ENCODE measurements around the gene NEDD4L. TPM values are rescaled to one million over a fixed set of nuclear protein-coding genes. Genes with fewer than 3 reads are reported as not detected.

Gene NEDD4L
- total and polyA plus RNA-seq, 10 of the 15 experiments (the other 5 are each of a cell fraction or from before 2014, with no cell fraction given) = 7.4 to 24.0 (median 17.7) TPM

DNA sequence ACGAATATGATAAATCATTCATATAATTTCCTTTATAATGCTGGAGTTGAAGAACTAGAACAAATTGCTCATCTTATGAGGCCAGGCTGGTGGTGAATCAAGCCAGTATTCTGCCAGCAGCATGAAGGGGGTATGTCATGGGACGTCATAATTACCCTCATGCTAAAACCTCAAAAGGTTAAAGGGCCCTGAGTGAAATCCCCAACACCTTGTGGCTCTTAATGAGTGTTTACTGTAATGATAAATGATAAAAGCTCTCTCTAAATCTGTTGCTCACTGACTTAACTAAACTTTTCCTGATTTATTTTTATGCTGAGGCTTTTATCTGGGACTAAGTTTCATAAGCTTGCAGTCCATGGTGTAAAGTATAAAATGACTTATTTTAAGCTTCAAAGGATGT is 18.3 kb upstream of the NEDD4L start:
- FAIRE-seq = no peak
- 25% methylated on average over 2 of the region's 2 CpGs for WGBS (ENCODE audit: insufficient coverage, insufficient replicate concordance, low lambda C conversion rate, missing lambda C conversion rate)
- CTCF ChIA-PET = interaction anchor here (0.9 to 1.6 kb wide), 6 partner anchors 14 to 296 kb away, joined by 3 to 5 read pairs (median 3); no protein-coding TSS in a partner anchor
- H3K4me3 ChIP-seq = no peak overlapping the region
- in situ Hi-C loops (cut with MboI) (no loop called here), intact Hi-C loops (cut with micrococcal nuclease; ENCODE audit: unreplicated experiment) (no loop called here)
- no peaks in the 10 kb centered on the region for H3K9me3 ChIP-seq (replicated peaks; ENCODE audit: control insufficient read depth, insufficient read depth, low read length)
- RAD21 ChIA-PET (ENCODE audit: unreplicated experiment) = interaction anchor here (0.6 kb wide), 1 partner anchor 140 kb away, joined by 3 read pairs; no protein-coding TSS in a partner anchor
- SMC1A ChIA-PET (ENCODE audit: uncharacterized antibody, unreplicated experiment) = interaction anchor here (0.9 to 2.3 kb wide), 4 partner anchors 10 to 36 kb away, joined by 3 to 5 read pairs (median 4); no protein-coding TSS in a partner anchor
- no peaks in the 10 kb centered on the region for H3K4me1 ChIP-seq (ENCODE audit: control insufficient read depth, insufficient read depth, low read length)
- peak; percentile 56 for ATAC-seq
- POLR2A ChIA-PET = no interaction called here
- no peak overlapping the region for H2AFZ ChIP-seq (ENCODE audit: control insufficient read depth, low read depth, low read length)
- H3K9ac ChIP-seq (ENCODE audit: control insufficient read depth, insufficient read depth, low read length) = no peak overlapping the region
- TF ChIP-seq NR2F1 (conservative IDR thresholded peaks at IDR 0.05) = peak; percentile 82; the same call in 1 of the 2 replicates
- TF ChIP-seq, protein P1, sequence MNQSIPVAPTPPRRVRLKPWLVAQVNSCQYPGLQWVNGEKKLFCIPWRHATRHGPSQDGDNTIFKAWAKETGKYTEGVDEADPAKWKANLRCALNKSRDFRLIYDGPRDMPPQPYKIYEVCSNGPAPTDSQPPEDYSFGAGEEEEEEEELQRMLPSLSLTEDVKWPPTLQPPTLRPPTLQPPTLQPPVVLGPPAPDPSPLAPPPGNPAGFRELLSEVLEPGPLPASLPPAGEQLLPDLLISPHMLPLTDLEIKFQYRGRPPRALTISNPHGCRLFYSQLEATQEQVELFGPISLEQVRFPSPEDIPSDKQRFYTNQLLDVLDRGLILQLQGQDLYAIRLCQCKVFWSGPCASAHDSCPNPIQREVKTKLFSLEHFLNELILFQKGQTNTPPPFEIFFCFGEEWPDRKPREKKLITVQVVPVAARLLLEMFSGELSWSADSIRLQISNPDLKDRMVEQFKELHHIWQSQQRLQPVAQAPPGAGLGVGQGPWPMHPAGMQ (IDR thresholded peaks at IDR 0.05; ENCODE audit: borderline replicate concordance) = no peak
- no TSS peak for BruUV-seq (replicated peaks)
- no peak for DNase-seq (ENCODE audit: low read depth, low spot score)
- no peaks in the 10 kb centered on the region for H3K36me3 ChIP-seq (ENCODE audit: control insufficient read depth in 2 of 2, insufficient read depth in 2 of 2, low read length in 1 of 2)
- H4K20me1 ChIP-seq (ENCODE audit: control insufficient read depth, insufficient read depth) = no peaks in the 10 kb centered on the region
- no peak overlapping the region for H3K27ac ChIP-seq (ENCODE audit: control insufficient read depth, insufficient read depth)
- no peaks in the 10 kb centered on the region for H3K79me2 ChIP-seq (ENCODE audit: control insufficient read depth, insufficient read depth, low read length)
- H3K4me2 ChIP-seq (ENCODE audit: control insufficient read depth, insufficient read depth) = no peak overlapping the region
- peaks cover 0 to 3% of the 10 kb centered on the region in 2 experiments; a peak in 1 of 4 replicates for H3K27me3 ChIP-seq (replicated peaks in 1 of 2; ENCODE audit: control insufficient read depth in 2 of 2, insufficient read depth in 2 of 2, low read length in 1 of 2)

DNA sequence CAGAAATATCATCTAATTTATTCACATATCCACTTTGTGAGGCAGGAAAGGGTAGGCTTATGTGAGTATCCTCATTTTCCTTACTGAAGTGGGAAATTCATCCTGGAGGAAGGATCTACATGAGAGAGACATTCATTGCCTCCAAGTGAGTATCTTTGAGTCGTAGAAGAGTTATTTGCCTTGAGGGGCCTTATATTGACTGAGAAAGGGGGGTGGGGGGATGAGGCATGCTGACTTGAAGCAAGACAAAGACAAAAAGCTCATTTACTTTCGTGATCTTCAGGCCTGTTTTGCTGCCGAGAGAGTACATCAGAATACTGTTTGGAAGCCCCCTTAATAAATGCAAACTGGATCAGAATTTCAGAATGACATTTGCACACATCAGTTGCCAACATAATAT is 17.6 kb upstream of the NEDD4L start:
- FAIRE-seq = no peak
- H2AFZ ChIP-seq (ENCODE audit: control insufficient read depth, low read depth, low read length) = no peak overlapping the region
- BruUV-seq (replicated peaks) = no TSS peak
- SMC1A ChIA-PET (ENCODE audit: uncharacterized antibody, unreplicated experiment) = interaction anchor here (0.9 to 2.3 kb wide), 4 partner anchors 10 to 37 kb away, joined by 3 to 5 read pairs (median 4); no protein-coding TSS in a partner anchor
- H3K79me2 ChIP-seq (ENCODE audit: control insufficient read depth, insufficient read depth, low read length) = no peaks in the 10 kb centered on the region
- no peak overlapping the region for H3K4me2 ChIP-seq (ENCODE audit: control insufficient read depth, insufficient read depth)
- no peak for DNase-seq (ENCODE audit: low read depth, low spot score)
- WGBS (ENCODE audit: insufficient coverage, insufficient replicate concordance, low lambda C conversion rate, missing lambda C conversion rate) = 17% methylated on average over 3 of the region's 3 CpGs
- peaks cover 0 to 3% of the 10 kb centered on the region in 2 experiments; a peak in 1 of 4 replicates for H3K27me3 ChIP-seq (replicated peaks in 1 of 2; ENCODE audit: control insufficient read depth in 2 of 2, insufficient read depth in 2 of 2, low read length in 1 of 2)
- ATAC-seq = no peak
- RAD21 ChIA-PET (ENCODE audit: unreplicated experiment) = no interaction called here
- in situ Hi-C loops (cut with MboI) (no loop called here), intact Hi-C loops (cut with micrococcal nuclease; ENCODE audit: unreplicated experiment) (no loop called here)
- H3K27ac ChIP-seq (ENCODE audit: control insufficient read depth, insufficient read depth) = no peak overlapping the region
- no peaks in the 10 kb centered on the region for H4K20me1 ChIP-seq (ENCODE audit: control insufficient read depth, insufficient read depth)
- H3K9ac ChIP-seq (ENCODE audit: control insufficient read depth, insufficient read depth, low read length) = no peak overlapping the region
- POLR2A ChIA-PET = no interaction called here
- no peaks in the 10 kb centered on the region for H3K9me3 ChIP-seq (replicated peaks; ENCODE audit: control insufficient read depth, insufficient read depth, low read length)
- no peak overlapping the region for H3K4me3 ChIP-seq
- H3K4me1 ChIP-seq (ENCODE audit: control insufficient read depth, insufficient read depth, low read length) = no peaks in the 10 kb centered on the region
- CTCF ChIA-PET = interaction anchor here (0.9 to 1.6 kb wide), 4 partner anchors 17 to 295 kb away, joined by 3 to 5 read pairs (median 3); no protein-coding TSS in a partner anchor
- no peaks in the 10 kb centered on the region for H3K36me3 ChIP-seq (ENCODE audit: control insufficient read depth in 2 of 2, insufficient read depth in 2 of 2, low read length in 1 of 2)
- TF ChIP-seq ZNF622 (IDR thresholded peaks at IDR 0.05) (no peak), RB1 (IDR thresholded peaks at IDR 0.05; ENCODE audit: borderline replicate concordance) (no peak), SIX5 (IDR thresholded peaks at IDR 0.05; ENCODE audit: low read depth, low read length, severe bottlenecking) (no peak), BHLHE40 (IDR thresholded peaks at IDR 0.05; ENCODE audit: borderline replicate concordance in 1 of 2, low read depth in 2 of 2, low read length in 1 of 2) (no peak), CREM (IDR thresholded peaks at IDR 0.05; ENCODE audit: low read depth) (no peak), MYC (IDR thresholded peaks at IDR 0.05; ENCODE audit: insufficient read depth, insufficient read length, insufficient replicate concordance, low read length, severe bottlenecking) (no peak), NFYB (IDR thresholded peaks at IDR 0.05; ENCODE audit: insufficient read depth, low read depth, low read length) (no peak), BMI1 (IDR thresholded peaks at IDR 0.05; ENCODE audit: borderline replicate concordance) (no peak), FOS (IDR thresholded peaks at IDR 0.05; ENCODE audit: borderline replicate concordance, extremely low read depth, insufficient read length) (no peak), NBN (IDR thresholded peaks at IDR 0.05) (no peak), DPF2 (IDR thresholded peaks at IDR 0.05) (no peak), CBX5 (IDR thresholded peaks at IDR 0.05; ENCODE audit: low read depth) (no peak), RUNX3 (IDR thresholded peaks at IDR 0.05; ENCODE audit: low read length) (no peak), MEF2A (IDR thresholded peaks at IDR 0.05; ENCODE audit: insufficient read depth, low read depth, low read length) (no peak), RBBP5 (conservative IDR thresholded peaks at IDR 0.05) (no peak), CREB1 (IDR thresholded peaks at IDR 0.05; ENCODE audit: low read depth) (no peak)
